Right lobe of liver (tissue), 4 donors: ENCODE measurements around the gene PDE4C.

Experiments
- CTCF ChIP-seq, 4 donors: fragments of 200-600 bp in 3 of 4; fragments of 450-650 bp in 1 of 4; IDR thresholded peaks; one replicate each; pipeline versions ENCODE4 v1.5.1 to v1.8.0; 2016 to 2022; ENCODE audit warnings: antibody characterized with exemption in 4 of 4, mild to moderate bottlenecking in 2 of 4
- POLR2A ChIP-seq: fragments of 450-650 bp; IDR thresholded peaks from one replicate; pipeline ENCODE4 v1.6.1; 2017; ENCODE audit warnings: antibody characterized with exemption, mild to moderate bottlenecking
- donor health status: DM: no; HTN: no; CAD: no.
- donor health status: DM: no; HTN: no; CAD: no.
- donor health status: DM: no; HTN: yes; CAD: no.

- TF ChIP-seq CTCF (IDR thresholded peaks at IDR 0.05) = no peak
- TF ChIP-seq POLR2A = no peak
These were observed 40.8 kb upstream of the PDE4C start for GRCh38 chr19:18266771-18267686.
